Natural killer cell (primary cell): ENCODE data around the gene NDUFB5. TPM values are rescaled to one million over a fixed set of nuclear protein-coding genes. Genes with fewer than 3 reads are reported as not detected.

Experiments
- ATAC-seq, 3 donors: fragments of 150-1000 bp in 2 of 3; fragments of 200-7000 bp in 1 of 3; cut with Tn5 transposase; 1 replicate in 1 of 3; 2 replicates in 2 of 3; pipeline ENCODE4 v1.10.0; 2021; ENCODE audit warnings: mild to moderate bottlenecking in 2 of 3, moderate library complexity in 2 of 3
- DNase-seq, 2 donors: peaks; one replicate each; pipeline versions ENCODE4 v3.0.0 to v3.0.0-alpha.2; 2013 to 2021; ENCODE audit warnings: mixed read lengths in 1 of 2
- H3K27ac ChIP-seq: one replicate; pipeline ENCODE4 v1.5.1; 2013; ENCODE audit warnings: mild to moderate bottlenecking, low read length
- H3K27me3 ChIP-seq: one replicate; pipeline ENCODE4 v1.6.1; 2013; ENCODE audit warnings: low read length; ENCODE audit not compliant: control insufficient read depth, insufficient read depth
- H3K36me3 ChIP-seq: one replicate; pipeline ENCODE4 v1.6.1; 2013; ENCODE audit warnings: low read length; ENCODE audit not compliant: control insufficient read depth, insufficient read depth
- H3K4me1 ChIP-seq: one replicate; pipeline ENCODE4 v1.6.1; 2013; ENCODE audit warnings: low read length; ENCODE audit not compliant: control insufficient read depth, insufficient read depth
- H3K4me3 ChIP-seq: one replicate; pipeline ENCODE4 v1.5.1; 2013; ENCODE audit warnings: low read length
- H3K9me3 ChIP-seq: one replicate; pipeline ENCODE4 v1.6.1; 2013; ENCODE audit warnings: low read length; ENCODE audit not compliant: control insufficient read depth, insufficient read depth
- H3K27ac Mint-ChIP-seq, 2 donors: one replicate each; pipeline ENCODE4 v1.8.0; 2022; ENCODE audit warnings: mild to moderate bottlenecking in 2 of 2, mixed read lengths in 2 of 2, moderate library complexity in 1 of 2
- H3K27me3 Mint-ChIP-seq, 2 donors: one replicate each; pipeline ENCODE4 v1.8.0; 2022; ENCODE audit warnings: low read depth in 2 of 2, mixed read lengths in 2 of 2
- H3K36me3 Mint-ChIP-seq: one replicate; pipeline ENCODE4 v1.8.0; 2022; ENCODE audit warnings: mixed read lengths
- H3K4me1 Mint-ChIP-seq, 2 donors: one replicate each; pipeline ENCODE4 v1.8.0; 2022; ENCODE audit warnings: mixed read lengths in 2 of 2
- H3K4me3 Mint-ChIP-seq: one replicate; pipeline ENCODE4 v1.8.0; 2022; ENCODE audit warnings: mild to moderate bottlenecking, moderate library complexity, mixed read lengths
- H3K9me3 Mint-ChIP-seq, 2 donors: one replicate each; pipeline ENCODE4 v1.8.0; 2022; ENCODE audit warnings: mixed read lengths in 2 of 2
- CTCF ChIP-seq: fragments of 200-600 bp; IDR thresholded peaks from one replicate; pipeline ENCODE4 v1.8.0; 2022; ENCODE audit warnings: antibody characterized with exemption
- WGBS: methylation state at CpG from one replicate; pipeline ENCODE4 v1.1.7; 2013; ENCODE audit warnings: missing lambda C conversion rate; ENCODE audit not compliant: insufficient coverage; 5-methylcytosine and 5-hydroxymethylcytosine counted together
- intact Hi-C: fragments of 100-400 bp; cut with micrococcal nuclease; formaldehyde crosslinking; loops from one replicate; pipeline ENCODE4 v1.14.2; 2022
- total RNA-seq, 4 donors: library from RNA; stranded (reverse); fragments of 120-200 nt in 1 of 4; gene quantifications; one replicate each; pipeline versions ENCODE4 v1.2.3 to v1.2.4, GENCODE V29; 2013 to 2022

Gene NDUFB5
- total RNA-seq, 3 donors from 2014 or later (not counting 1 experiment from before 2014, with no cell fraction given), result 19.0 to 25.4 (median 23.9) TPM

GRCh38 chr3:179562591-179563270 is 41.9 kb upstream of the NDUFB5 start, which contains the start of gene ACTL6A:
TSS of gene ACTL6A (plus strand) at chr3:179562926. CDS start at chr3:179563093, 167 bp downstream.
- H3K9me3 Mint-ChIP-seq, result no peaks in the 10 kb centered on the region

GRCh38 chr3:179563271-179563783 is 41.3 kb upstream of the NDUFB5 start:
- peaks cover 7% of the 10 kb centered on the region for H3K4me1 ChIP-seq
- ATAC-seq (peak; percentile 29 to 44 (median 32)), DNase-seq (peak; percentile 39 to 80)
- TF ChIP-seq CTCF, result no peak
- Mint-ChIP-seq H3K36me3 (no peaks in the 10 kb centered on the region), H3K27ac (peak overlapping the region; percentile 85 to 90), H3K4me1 (peaks cover 24 to 32% of the 10 kb centered on the region in 2 donors), H3K27me3 (peaks cover 0 to 3% of the 10 kb centered on the region in 2 donors), H3K4me3 (peak overlapping the region; percentile 92), H3K9me3 (no peaks in the 10 kb centered on the region)
- WGBS, result under 1% methylated on average over 40 of the region's 40 CpGs
- intact Hi-C loops, result loop anchor here (2.0 kb wide), 1 partner anchor 549 kb away; no protein-coding TSS in a partner anchor
- peak overlapping the region; percentile 40 for H3K27ac ChIP-seq
- no peaks in the 10 kb centered on the region for H3K9me3 ChIP-seq
- no peaks in the 10 kb centered on the region for H3K36me3 ChIP-seq
- H3K27me3 ChIP-seq, result no peaks in the 10 kb centered on the region
- peak overlapping the region; percentile 84 for H3K4me3 ChIP-seq

More at GRCh38 chr3:179562591-179563270, 41.9 kb upstream of the NDUFB5 start, which contains the start of gene ACTL6A:
- H3K4me1 ChIP-seq, result peaks cover 7% of the 10 kb centered on the region
- H3K4me1 Mint-ChIP-seq, result peaks cover 24 to 32% of the 10 kb centered on the region in 2 donors
- intact Hi-C loops, result loop anchor here (1.0 to 2.0 kb wide), 5 partner anchors 43 to 548 kb away; partner anchors contain the start of genes MFN1, PIK3CA and ZNF639
- peak within 1 kb of the TSS; percentile 84 for H3K4me3 ChIP-seq
- H3K36me3 Mint-ChIP-seq, result no peaks in the 10 kb centered on the region
- H3K27me3 Mint-ChIP-seq, result peaks cover 3% of the 10 kb centered on the region in 2 donors
- H3K27ac ChIP-seq, result peak within 1 kb of the TSS; percentile 48
- no peaks in the 10 kb centered on the region for H3K27me3 ChIP-seq
- peak within 1 kb of the TSS; percentile 85 to 90 for H3K27ac Mint-ChIP-seq
- WGBS, result 0% methylated on average over 54 of the region's 55 CpGs
- DNase-seq (peak; percentile 95 to 98), ATAC-seq (peak; percentile 91 to 97 (median 94))
- no peaks in the 10 kb centered on the region for H3K36me3 ChIP-seq
- H3K4me3 Mint-ChIP-seq, result peak within 1 kb of the TSS; percentile 93
- H3K9me3 ChIP-seq, result no peaks in the 10 kb centered on the region
- TF ChIP-seq CTCF, result no peak

DNA sequence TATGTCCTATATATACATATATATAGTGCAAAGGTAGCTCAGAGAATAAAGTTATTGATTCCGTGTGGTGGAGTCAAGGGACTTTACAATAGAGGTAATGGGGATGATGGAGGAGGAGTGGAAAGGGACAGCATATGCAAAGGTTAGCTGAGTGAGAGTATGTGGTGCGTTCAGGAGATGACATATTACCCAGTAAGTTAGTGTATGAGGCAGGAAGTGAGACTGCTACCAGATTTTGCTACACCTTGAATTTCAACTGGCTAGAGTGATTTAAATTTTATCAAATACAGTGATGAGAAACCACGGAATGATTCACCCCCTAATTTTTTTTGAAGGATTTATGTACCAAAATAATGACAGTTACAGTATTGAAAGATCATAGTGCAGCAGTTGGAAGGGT is 39.1 kb upstream of the NDUFB5 start:
- Histone ChIP-seq H3K27me3 (no peaks in the 10 kb centered on the region), H3K27ac (no peak overlapping the region), H3K4me1 (peaks cover 7% of the 10 kb centered on the region), H3K4me3 (no peak overlapping the region), H3K36me3 (peaks cover 8% of the 10 kb centered on the region), H3K9me3 (no peaks in the 10 kb centered on the region)
- Mint-ChIP-seq H3K36me3 (no peaks in the 10 kb centered on the region), H3K27ac (no peak overlapping the region), H3K9me3 (no peaks in the 10 kb centered on the region), H3K4me3 (no peak overlapping the region), H3K4me1 (peaks cover 24 to 32% of the 10 kb centered on the region in 2 donors), H3K27me3 (peaks cover 0 to 3% of the 10 kb centered on the region in 2 donors)
- DNase-seq (peak in 1 of 2 donors; percentile 12), ATAC-seq (no peak)
- no peak for TF ChIP-seq CTCF
- 74% methylated on average over 3 of the region's 3 CpGs for WGBS
- intact Hi-C loops, result no loop called here
